ENCODE results near the gene GPC5.

Gene GPC5

DNA sequence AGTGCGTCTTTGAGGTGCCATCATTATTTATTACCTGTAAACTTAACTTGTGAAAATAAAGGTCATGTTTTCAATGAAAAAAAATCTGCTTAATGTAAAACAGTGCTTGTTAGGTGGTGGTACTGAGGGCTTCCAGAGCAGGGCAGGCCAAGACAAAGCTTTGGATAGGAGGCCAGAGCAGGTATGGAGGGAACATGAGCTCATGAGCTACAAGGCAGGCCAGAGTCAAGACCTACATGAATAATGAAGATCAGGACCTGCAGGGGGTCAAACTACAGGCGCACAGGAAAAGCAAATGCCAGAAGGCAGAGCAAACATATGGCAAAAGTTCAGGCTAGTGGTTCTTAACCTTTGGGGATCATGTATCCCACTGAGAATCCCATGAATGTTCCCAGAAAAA lies 343.5 kb downstream of the GPC5 start:
- Histone ChIP-seq H3K4me1 (ENCODE audit: control insufficient read depth, insufficient read depth, low read length) (no peaks in the 10 kb centered on the region), H3K4me3 (ENCODE audit: low read depth, low read length) (no peak overlapping the region), H3K27me3 (ENCODE audit: control insufficient read depth, insufficient read depth, low read length) (no peaks in the 10 kb centered on the region), H3K36me3 (ENCODE audit: control insufficient read depth, insufficient read depth, low read length) (no peaks in the 10 kb centered on the region), H3K9ac (ENCODE audit: low read length) (no peak overlapping the region), H3K9me3 (ENCODE audit: control insufficient read depth, insufficient read depth, low read depth, low read length) (no peaks in the 10 kb centered on the region), H3K27ac (ENCODE audit: low read depth, low read length) (no peak overlapping the region)

DNA sequence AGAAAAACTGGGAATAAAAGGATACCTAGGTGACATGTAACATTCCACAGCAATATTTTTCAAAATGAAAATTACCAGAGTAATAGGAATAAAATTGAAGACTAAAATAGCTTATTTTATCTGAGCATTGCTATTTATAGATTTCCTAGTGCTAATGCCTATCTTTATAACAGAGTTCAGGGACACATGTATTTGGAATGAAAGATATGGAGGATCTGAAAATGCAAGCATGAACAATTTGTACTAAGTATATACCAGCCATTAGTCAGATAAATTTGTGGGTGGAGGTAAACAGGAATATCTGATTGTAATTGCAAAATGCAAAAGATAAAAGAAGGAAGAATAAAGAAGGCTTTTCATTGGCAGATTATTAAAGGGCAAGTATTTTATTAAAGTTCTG lies 345.9 kb downstream of the GPC5 start:
- Histone ChIP-seq H3K36me3 (ENCODE audit: control insufficient read depth, insufficient read depth, low read length) (no peaks in the 10 kb centered on the region), H3K4me1 (ENCODE audit: control insufficient read depth, insufficient read depth, low read length) (no peaks in the 10 kb centered on the region), H3K9ac (ENCODE audit: low read length) (no peak overlapping the region), H3K27ac (ENCODE audit: low read depth, low read length) (no peak overlapping the region), H3K27me3 (ENCODE audit: control insufficient read depth, insufficient read depth, low read length) (no peaks in the 10 kb centered on the region), H3K9me3 (ENCODE audit: control insufficient read depth, insufficient read depth, low read depth, low read length) (no peaks in the 10 kb centered on the region), H3K4me3 (ENCODE audit: low read depth, low read length) (no peak overlapping the region)

DNA sequence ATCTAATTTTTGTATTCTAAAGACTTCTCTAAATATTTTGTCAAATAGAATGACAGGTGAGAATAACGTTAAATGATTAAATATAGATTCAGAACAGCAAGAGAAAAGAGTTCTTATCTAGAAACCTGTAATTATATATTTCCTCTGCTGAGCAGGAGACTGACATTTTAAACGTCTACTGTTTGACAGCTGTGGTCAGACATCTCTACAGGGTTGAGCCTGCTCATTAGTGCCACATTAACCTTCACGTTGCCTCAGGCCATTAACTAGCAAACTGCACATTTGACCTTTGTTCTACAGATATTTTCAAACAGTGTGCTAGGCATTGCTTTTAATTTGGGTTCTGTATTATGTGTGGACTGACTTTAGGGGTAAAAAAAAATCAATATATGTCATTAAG lies 347.5 kb downstream of the GPC5 start:
- Histone ChIP-seq H3K27me3 (ENCODE audit: control insufficient read depth, insufficient read depth, low read length) (no peaks in the 10 kb centered on the region), H3K9ac (ENCODE audit: low read length) (no peak overlapping the region), H3K36me3 (ENCODE audit: control insufficient read depth, insufficient read depth, low read length) (no peaks in the 10 kb centered on the region), H3K4me3 (ENCODE audit: low read depth, low read length) (no peak overlapping the region), H3K4me1 (ENCODE audit: control insufficient read depth, insufficient read depth, low read length) (no peaks in the 10 kb centered on the region), H3K9me3 (ENCODE audit: control insufficient read depth, insufficient read depth, low read depth, low read length) (no peaks in the 10 kb centered on the region), H3K27ac (ENCODE audit: low read depth, low read length) (no peak overlapping the region)

DNA sequence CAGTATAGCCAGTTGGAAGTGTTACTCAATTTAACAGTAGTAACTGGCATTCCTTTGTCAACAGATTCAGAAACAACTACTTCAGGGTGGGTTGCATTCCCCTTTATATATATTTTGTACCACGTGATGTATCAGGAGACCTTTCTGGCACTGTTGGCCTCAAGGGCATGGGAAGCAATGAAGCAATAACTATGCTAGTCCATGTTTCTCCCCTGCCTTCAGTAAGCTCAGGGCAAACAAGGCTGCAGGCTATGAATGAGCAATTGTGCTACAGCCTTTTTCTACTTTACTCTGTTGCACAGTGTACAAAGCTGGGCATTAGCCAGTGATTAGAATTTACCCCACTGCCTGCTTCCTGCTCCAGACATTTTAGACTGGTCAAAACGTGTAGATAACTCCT lies 348.8 kb downstream of the GPC5 start:
- Histone ChIP-seq H3K36me3 (ENCODE audit: control insufficient read depth, insufficient read depth, low read length) (no peaks in the 10 kb centered on the region), H3K9ac (ENCODE audit: low read length) (no peak overlapping the region), H3K27me3 (ENCODE audit: control insufficient read depth, insufficient read depth, low read length) (no peaks in the 10 kb centered on the region), H3K9me3 (ENCODE audit: control insufficient read depth, insufficient read depth, low read depth, low read length) (no peaks in the 10 kb centered on the region), H3K4me3 (ENCODE audit: low read depth, low read length) (no peak overlapping the region), H3K4me1 (ENCODE audit: control insufficient read depth, insufficient read depth, low read length) (no peaks in the 10 kb centered on the region), H3K27ac (ENCODE audit: low read depth, low read length) (no peak overlapping the region)

DNA sequence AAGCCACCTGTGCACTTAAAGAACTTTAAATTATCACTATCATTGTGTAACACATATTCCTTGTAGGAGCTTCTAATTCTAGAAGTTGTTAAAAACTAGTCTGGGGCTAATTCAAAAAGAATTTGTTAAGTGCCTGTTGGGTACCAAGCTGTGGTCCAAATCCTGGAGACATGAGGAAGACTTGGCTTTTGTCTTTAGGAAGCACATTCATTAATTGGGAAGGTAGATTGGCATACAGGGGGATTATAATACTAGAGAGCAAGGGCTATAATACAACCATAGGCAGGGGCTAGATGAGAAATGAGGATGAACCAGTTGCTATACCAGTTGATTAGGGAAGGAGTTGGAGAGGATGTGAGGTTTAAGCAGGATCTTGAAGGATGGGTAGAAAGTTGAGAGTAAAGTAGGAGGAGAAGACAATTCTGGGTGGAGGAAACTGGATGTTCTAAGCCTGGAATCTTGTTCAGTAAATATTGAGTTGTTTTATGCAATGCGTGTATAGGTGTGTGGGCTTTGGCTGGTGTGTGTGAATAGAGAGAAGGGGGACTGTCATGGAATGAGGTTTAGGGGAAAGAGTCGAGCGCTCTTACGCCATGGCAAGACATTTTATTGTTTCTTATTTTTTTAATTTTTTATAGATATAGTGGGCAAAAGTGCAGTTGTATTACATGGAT lies 350.1 kb downstream of the GPC5 start:
- no peaks in the 10 kb centered on the region for H3K27me3 ChIP-seq (ENCODE audit: control insufficient read depth, insufficient read depth, low read length)
- no peak overlapping the region for H3K27ac ChIP-seq (ENCODE audit: low read depth, low read length)
- no peak overlapping the region for H3K9ac ChIP-seq (ENCODE audit: low read length)
- no peak overlapping the region for H3K4me3 ChIP-seq (ENCODE audit: low read depth, low read length)
- no peaks in the 10 kb centered on the region for H3K9me3 ChIP-seq (ENCODE audit: control insufficient read depth, insufficient read depth, low read depth, low read length)
- H3K36me3 ChIP-seq (ENCODE audit: control insufficient read depth, insufficient read depth, low read length), result no peaks in the 10 kb centered on the region
- H3K4me1 ChIP-seq (ENCODE audit: control insufficient read depth, insufficient read depth, low read length), result no peaks in the 10 kb centered on the region

DNA sequence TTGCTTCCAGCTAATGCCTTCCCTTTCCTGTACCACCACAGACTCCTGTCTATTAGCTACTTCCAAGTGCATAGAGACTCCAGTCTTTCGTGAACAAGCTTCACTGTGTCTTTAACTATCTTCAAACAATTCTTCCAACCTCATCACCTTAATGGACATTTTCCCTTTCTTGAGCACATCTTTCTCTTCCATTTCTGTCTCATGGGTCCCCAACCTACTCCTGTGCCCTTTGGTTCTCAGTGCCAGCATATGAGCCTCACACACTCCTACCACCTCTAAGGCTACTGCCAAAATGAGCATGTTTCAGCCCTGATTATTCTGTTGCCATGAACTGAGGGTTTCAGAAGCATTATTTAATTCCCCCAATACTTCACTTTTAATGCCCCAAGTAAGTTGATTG lies 360.3 kb downstream of the GPC5 start:
- Histone ChIP-seq H3K4me1 (ENCODE audit: control insufficient read depth, insufficient read depth, low read length) (peaks cover 6% of the 10 kb centered on the region; the same call in 1 of the 2 replicates), H3K9me3 (ENCODE audit: control insufficient read depth, insufficient read depth, low read depth, low read length) (no peaks in the 10 kb centered on the region), H3K36me3 (ENCODE audit: control insufficient read depth, insufficient read depth, low read length) (no peaks in the 10 kb centered on the region)

DNA sequence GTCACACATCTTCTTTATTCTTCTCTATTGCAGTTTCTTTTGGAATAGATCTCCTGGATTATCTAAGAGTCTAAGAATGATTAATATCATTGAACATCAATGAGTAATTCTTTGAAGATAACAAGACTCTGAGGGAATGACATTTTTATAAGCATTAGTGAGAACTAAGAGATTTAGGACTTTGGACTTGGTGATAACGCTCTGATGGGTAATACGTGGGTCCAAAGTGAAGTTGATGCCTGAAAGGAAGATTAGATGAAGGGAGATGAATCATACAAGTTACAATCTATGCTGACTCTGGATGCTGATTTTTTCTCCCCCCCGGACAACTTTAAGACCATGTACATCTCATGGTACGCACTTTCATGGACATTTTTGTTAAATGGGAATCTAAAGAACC lies 364.5 kb downstream of the GPC5 start:
- Histone ChIP-seq H3K4me1 (ENCODE audit: control insufficient read depth, insufficient read depth, low read length) (peaks cover 6% of the 10 kb centered on the region; the same call in 1 of the 2 replicates), H3K36me3 (ENCODE audit: control insufficient read depth, insufficient read depth, low read length) (no peaks in the 10 kb centered on the region), H3K4me3 (ENCODE audit: low read depth, low read length) (no peak overlapping the region), H3K9ac (ENCODE audit: low read length) (no peak overlapping the region), H3K27me3 (ENCODE audit: control insufficient read depth, insufficient read depth, low read length) (no peaks in the 10 kb centered on the region), H3K27ac (ENCODE audit: low read depth, low read length) (no peak overlapping the region), H3K9me3 (ENCODE audit: control insufficient read depth, insufficient read depth, low read depth, low read length) (no peaks in the 10 kb centered on the region)

More for the DNA sequence above, 360.3 kb downstream of the GPC5 start:
- no peaks in the 10 kb centered on the region for H3K27me3 ChIP-seq (ENCODE audit: control insufficient read depth, insufficient read depth, low read length)
- no peak overlapping the region for H3K4me3 ChIP-seq (ENCODE audit: low read depth, low read length)
- no peak overlapping the region for H3K27ac ChIP-seq (ENCODE audit: low read depth, low read length)
- no peak overlapping the region for H3K9ac ChIP-seq (ENCODE audit: low read length)

DNA sequence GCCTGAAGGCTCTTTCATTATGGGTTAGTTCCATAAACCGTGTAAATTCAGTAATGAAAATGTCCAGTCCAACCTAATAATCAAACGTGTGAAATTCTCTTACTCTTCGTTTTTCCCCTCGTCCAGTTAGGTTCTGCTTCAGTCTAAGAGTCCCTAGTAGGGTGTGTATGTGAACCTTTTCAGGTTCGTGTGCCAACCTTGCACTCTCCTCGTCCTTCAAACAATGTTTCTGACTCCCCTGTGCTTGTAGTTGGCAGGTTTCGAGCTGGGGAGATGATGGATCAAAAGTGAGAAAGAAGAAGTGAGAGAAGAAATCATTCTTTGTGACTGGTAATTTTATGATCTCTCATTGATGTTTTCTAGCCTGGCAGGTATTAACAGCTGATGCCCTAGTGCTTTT lies 366.1 kb downstream of the GPC5 start:
- H3K9ac ChIP-seq (ENCODE audit: low read length), result no peak overlapping the region
- H3K4me1 ChIP-seq (ENCODE audit: control insufficient read depth, insufficient read depth, low read length), result peaks cover 6% of the 10 kb centered on the region; the same call in 1 of the 2 replicates
- H3K9me3 ChIP-seq (ENCODE audit: control insufficient read depth, insufficient read depth, low read depth, low read length), result no peaks in the 10 kb centered on the region
- no peak overlapping the region for H3K4me3 ChIP-seq (ENCODE audit: low read depth, low read length)
- H3K36me3 ChIP-seq (ENCODE audit: control insufficient read depth, insufficient read depth, low read length), result no peaks in the 10 kb centered on the region
- no peaks in the 10 kb centered on the region for H3K27me3 ChIP-seq (ENCODE audit: control insufficient read depth, insufficient read depth, low read length)
- no peak overlapping the region for H3K27ac ChIP-seq (ENCODE audit: low read depth, low read length)

DNA sequence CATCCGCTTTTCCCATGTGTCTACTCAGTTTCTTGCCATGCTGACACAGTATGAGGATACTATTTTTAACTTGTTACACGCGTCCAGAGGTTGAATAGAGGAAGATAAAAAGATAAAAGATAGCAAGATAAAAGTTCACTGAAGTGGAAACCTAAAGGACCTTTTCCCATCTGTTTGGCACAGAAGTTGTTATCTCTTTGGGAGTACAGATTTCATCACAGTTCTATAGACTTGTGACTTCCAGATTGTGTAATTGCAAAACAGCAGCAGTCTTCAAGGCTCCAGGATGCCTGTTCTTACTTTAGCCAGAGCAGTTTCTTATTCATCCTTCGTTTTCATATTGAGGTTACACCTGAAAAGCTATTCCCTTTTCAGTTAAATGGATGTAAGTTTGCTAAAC lies 369.2 kb downstream of the GPC5 start:
- H3K4me1 ChIP-seq (ENCODE audit: control insufficient read depth, insufficient read depth, low read length), result no peaks in the 10 kb centered on the region

DNA sequence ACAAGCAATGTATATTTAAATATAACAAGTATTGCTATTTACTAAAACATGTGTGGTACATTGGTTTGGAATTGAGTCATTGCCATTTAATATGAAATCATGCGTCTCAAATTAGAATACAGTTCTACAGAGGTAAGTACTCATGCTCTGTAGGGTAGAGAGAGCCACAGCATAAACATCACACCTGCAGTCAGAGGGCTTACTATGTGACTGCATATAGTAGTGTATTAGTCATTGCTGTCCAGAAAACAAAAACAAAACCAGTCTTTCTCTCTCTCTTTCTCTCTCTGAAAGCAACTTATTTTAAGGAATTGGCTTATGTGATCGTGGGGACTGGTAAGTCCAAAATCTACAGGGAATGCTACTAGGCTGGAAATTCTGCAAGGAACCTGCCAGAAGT lies 370.3 kb downstream of the GPC5 start:
- Histone ChIP-seq H3K4me1 (ENCODE audit: control insufficient read depth, insufficient read depth, low read length) (0 out of 2 replicates have a peak, but pooled peaks cover 3% of the 10 kb centered on the region), H3K27ac (ENCODE audit: low read depth, low read length) (no peak overlapping the region), H3K4me3 (ENCODE audit: low read depth, low read length) (no peak overlapping the region), H3K9me3 (ENCODE audit: control insufficient read depth, insufficient read depth, low read depth, low read length) (no peaks in the 10 kb centered on the region), H3K9ac (ENCODE audit: low read length) (no peak overlapping the region), H3K27me3 (ENCODE audit: control insufficient read depth, insufficient read depth, low read length) (no peaks in the 10 kb centered on the region), H3K36me3 (ENCODE audit: control insufficient read depth, insufficient read depth, low read length) (no peaks in the 10 kb centered on the region)

More for the DNA sequence above, 369.2 kb downstream of the GPC5 start:
- H3K9ac ChIP-seq (ENCODE audit: low read length), result no peak overlapping the region
- H3K4me3 ChIP-seq (ENCODE audit: low read depth, low read length), result no peak overlapping the region
- no peak overlapping the region for H3K27ac ChIP-seq (ENCODE audit: low read depth, low read length)
- no peaks in the 10 kb centered on the region for H3K9me3 ChIP-seq (ENCODE audit: control insufficient read depth, insufficient read depth, low read depth, low read length)
- H3K27me3 ChIP-seq (ENCODE audit: control insufficient read depth, insufficient read depth, low read length), result no peaks in the 10 kb centered on the region
- no peaks in the 10 kb centered on the region for H3K36me3 ChIP-seq (ENCODE audit: control insufficient read depth, insufficient read depth, low read length)

DNA sequence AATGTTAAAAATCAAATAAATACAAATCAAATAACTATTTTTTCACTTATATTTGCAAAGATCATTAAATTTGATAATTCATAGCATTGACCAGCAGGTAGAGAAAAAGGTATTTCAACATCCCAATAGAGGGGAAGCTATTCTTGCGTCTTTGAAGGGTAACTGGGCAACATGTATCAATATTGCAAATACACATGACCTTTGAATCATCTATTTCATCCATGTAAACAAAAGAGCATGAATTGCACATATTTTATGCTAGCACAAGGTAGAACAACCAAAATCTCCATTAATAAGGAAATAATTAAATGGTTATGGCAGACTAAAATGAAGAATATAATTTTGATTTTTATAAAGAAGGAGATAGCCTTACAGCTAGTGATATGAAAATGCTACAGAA lies 372.8 kb downstream of the GPC5 start:
- no peak overlapping the region for H3K4me3 ChIP-seq (ENCODE audit: low read depth, low read length)
- H3K27ac ChIP-seq (ENCODE audit: low read depth, low read length), result no peak overlapping the region
- no peaks in the 10 kb centered on the region for H3K36me3 ChIP-seq (ENCODE audit: control insufficient read depth, insufficient read depth, low read length)
- H3K27me3 ChIP-seq (ENCODE audit: control insufficient read depth, insufficient read depth, low read length), result no peaks in the 10 kb centered on the region
- H3K9me3 ChIP-seq (ENCODE audit: control insufficient read depth, insufficient read depth, low read depth, low read length), result no peaks in the 10 kb centered on the region
- H3K4me1 ChIP-seq (ENCODE audit: control insufficient read depth, insufficient read depth, low read length), result peaks cover 13% of the 10 kb centered on the region; the same call in 1 of the 2 replicates
- H3K9ac ChIP-seq (ENCODE audit: low read length), result no peak overlapping the region

All from HUES6 (cell line).